K562 (cell line): ENCODE data around the gene CREB3L2. TPM values are rescaled to one million over a fixed set of nuclear protein-coding genes. Genes with fewer than 3 reads are reported as not detected.

Experiments used
- C11orf30 ChIP-seq: fragments of 450-650 bp; IDR thresholded peaks from 2 replicates; pipeline ENCODE4 v1.6.1; 2016; ENCODE audit warnings: low read depth, mild to moderate bottlenecking
- CREBBP ChIP-seq: IDR thresholded peaks from one replicate; pipeline ENCODE4 v1.6.1; 2012; ENCODE audit warnings: low read depth, mild to moderate bottlenecking, control low read depth, inconsistent platforms, low read length
- FOXM1 ChIP-seq, 2 experiments: fragments of 450-650 bp in 1 of 2; sonication (generic) in 1 of 2; formaldehyde crosslinking in 1 of 2; IDR thresholded peaks; 2 replicates each; pipeline versions ENCODE4 v1.6.1 to v1.9.0; 2017 to 2022; ENCODE audit warnings: low read depth in 2 of 2, mild to moderate bottlenecking in 2 of 2, missing genetic modification reagents in 1 of 2, moderate library complexity in 1 of 2
- HMGN3 ChIP-seq: IDR thresholded peaks from 2 replicates; pipeline ENCODE4 v1.6.1; 2011; ENCODE audit warnings: borderline replicate concordance, low read depth, mild to moderate bottlenecking, mixed read lengths, low read length; ENCODE audit not compliant: insufficient read length; ENCODE audit errors: extremely low read depth
- KDM4B ChIP-seq, 2 experiments: fragments of 450-650 bp in 1 of 2; sonication (generic) in 1 of 2; IDR thresholded peaks; 2 replicates each; pipeline ENCODE4 v1.6.1; 2016 to 2017; ENCODE audit warnings: borderline replicate concordance in 2 of 2, antibody characterized with exemption in 1 of 2, low read depth in 1 of 2, mild to moderate bottlenecking in 1 of 2
- MCM3 ChIP-seq: fragments of 450-650 bp; IDR thresholded peaks from 2 replicates; pipeline ENCODE4 v1.6.1; 2016
- PRMT5 ChIP-seq: sonication (generic); formaldehyde crosslinking; IDR thresholded peaks from 2 replicates; pipeline ENCODE4 v1.5.0; 2020; ENCODE audit warnings: missing genetic modification reagents
- RUNX1 ChIP-seq: sonication (generic); IDR thresholded peaks from 2 replicates; pipeline ENCODE4 v1.6.1; 2016; ENCODE audit warnings: antibody characterized with exemption, low read depth
- WHSC1 ChIP-seq: IDR thresholded peaks from one replicate; pipeline ENCODE4 v1.6.1; 2012; ENCODE audit warnings: low read length, control low read depth, inconsistent platforms
- ZEB2 ChIP-seq: fragments of 450-650 bp; IDR thresholded peaks from 2 replicates; pipeline ENCODE4 v1.6.1; 2016
- ZNF282 ChIP-seq: sonication (generic); formaldehyde crosslinking; IDR thresholded peaks from 2 replicates; pipeline ENCODE4 v1.8.1; 2023; ENCODE audit warnings: missing genetic modification reagents
- ZNF316 ChIP-seq: fragments of 450-650 bp; IDR thresholded peaks from 2 replicates; pipeline ENCODE4 v1.6.1; 2016
- ZNF639 ChIP-seq, 2 experiments: fragments of 200-800 bp in 1 of 2; sonication (Bioruptor generic) in 1 of 2; sonication (generic) in 1 of 2; formaldehyde crosslinking in 1 of 2; IDR thresholded peaks in 1 of 2; conservative IDR thresholded peaks in 1 of 2; 2 replicates each; pipeline versions ENCODE4 v1.5.0 to v1.6.1; 2016 to 2020; ENCODE audit warnings: missing compliant biosample characterization in 1 of 2, missing genetic modification characterization in 1 of 2, missing genetic modification reagents in 1 of 2
- ZNF717 ChIP-seq: fragments of 250-450 bp; sonication (Bioruptor Pico); IDR thresholded peaks from 2 replicates; pipeline ENCODE4 v1.5.0; 2021
- polyA plus RNA-seq, 8 experiments: library from polyadenylated mRNA; depleted of rRNA in 4 of 8; stranded (reverse) in 5 of 8; unstranded in 3 of 8; fragments of >200 nt; fragmentation: Nextera tagmentation in 2 of 8; fragmentation: Illumina TruSeq in 1 of 8; extraction: Ambion mirVana in 2 of 8; extraction: Trizol in 1 of 8; gene quantifications; 2 replicates each; pipeline versions ENCODE4 v1.2.1 to v1.2.3, GENCODE V29; 2011 to 2014; ENCODE audit warnings: inconsistent platforms in 1 of 8, missing spikeins in 1 of 8
- total RNA-seq, 7 experiments: library from RNA; depleted of rRNA in 6 of 7; stranded (reverse); fragments of >200 nt in 6 of 7; fragmentation: Illumina TruSeq in 2 of 7; extraction: Trizol in 2 of 7; gene quantifications; 2 replicates each; pipeline versions ENCODE4 v1.2.1 to v1.2.3, GENCODE V29; 2011 to 2021; ENCODE audit warnings: low replicate concordance in 1 of 7
- TF ChIP-seq, protein P1 (sequence below): sonication (generic); formaldehyde crosslinking; IDR thresholded peaks from 2 replicates; pipeline ENCODE4 v1.8.0; 2023; ENCODE audit warnings: missing genetic modification reagents, mild to moderate bottlenecking, borderline replicate concordance
- TF ChIP-seq, protein P2 (sequence below), 2 experiments: fragments of 150-350 bp in 1 of 2; IDR thresholded peaks; 2 replicates each; pipeline ENCODE4 v1.6.1; 2012 to 2016; ENCODE audit warnings: low read depth in 2 of 2, low read length in 2 of 2, mild to moderate bottlenecking in 1 of 2, moderate library complexity in 1 of 2

The CREB3L2 gene
- total and polyA plus RNA-seq, 9 of the 15 experiments (the other 6 are each of a cell fraction or from before 2014, with no cell fraction given) = 7.1 to 45.6 (median 15.8) TPM

DNA sequence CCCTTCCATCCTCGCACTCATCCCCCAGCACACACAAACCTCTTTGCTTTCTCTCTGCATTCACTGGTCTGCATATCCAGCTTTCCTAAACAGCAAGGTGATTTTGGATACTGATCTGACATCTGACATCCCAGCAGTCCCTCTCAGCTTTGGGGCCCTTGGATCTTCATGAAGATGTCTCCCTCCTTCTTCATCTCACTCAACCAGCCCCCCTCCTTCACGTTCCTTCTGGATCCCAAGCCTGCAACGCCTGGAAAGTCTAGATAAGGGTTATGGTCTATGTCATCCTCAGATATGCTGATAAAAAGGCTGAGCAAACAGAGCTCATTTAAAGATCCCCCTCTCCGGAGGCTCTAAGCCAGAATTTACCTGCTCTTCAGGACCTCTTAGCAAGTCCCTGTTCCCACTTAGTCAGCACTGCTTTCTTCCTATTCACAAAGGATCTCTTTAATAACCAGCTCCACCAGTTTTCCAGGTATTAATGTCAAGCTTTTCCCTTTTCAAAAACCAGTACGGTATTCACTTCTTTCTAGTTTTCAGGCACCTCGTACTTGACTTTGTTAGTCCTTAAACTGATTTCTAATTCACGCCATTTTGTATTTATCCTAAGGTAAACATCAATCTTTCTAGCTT, 38.9 kb downstream of the CREB3L2 start (continued):
- TF ChIP-seq, protein P1, sequence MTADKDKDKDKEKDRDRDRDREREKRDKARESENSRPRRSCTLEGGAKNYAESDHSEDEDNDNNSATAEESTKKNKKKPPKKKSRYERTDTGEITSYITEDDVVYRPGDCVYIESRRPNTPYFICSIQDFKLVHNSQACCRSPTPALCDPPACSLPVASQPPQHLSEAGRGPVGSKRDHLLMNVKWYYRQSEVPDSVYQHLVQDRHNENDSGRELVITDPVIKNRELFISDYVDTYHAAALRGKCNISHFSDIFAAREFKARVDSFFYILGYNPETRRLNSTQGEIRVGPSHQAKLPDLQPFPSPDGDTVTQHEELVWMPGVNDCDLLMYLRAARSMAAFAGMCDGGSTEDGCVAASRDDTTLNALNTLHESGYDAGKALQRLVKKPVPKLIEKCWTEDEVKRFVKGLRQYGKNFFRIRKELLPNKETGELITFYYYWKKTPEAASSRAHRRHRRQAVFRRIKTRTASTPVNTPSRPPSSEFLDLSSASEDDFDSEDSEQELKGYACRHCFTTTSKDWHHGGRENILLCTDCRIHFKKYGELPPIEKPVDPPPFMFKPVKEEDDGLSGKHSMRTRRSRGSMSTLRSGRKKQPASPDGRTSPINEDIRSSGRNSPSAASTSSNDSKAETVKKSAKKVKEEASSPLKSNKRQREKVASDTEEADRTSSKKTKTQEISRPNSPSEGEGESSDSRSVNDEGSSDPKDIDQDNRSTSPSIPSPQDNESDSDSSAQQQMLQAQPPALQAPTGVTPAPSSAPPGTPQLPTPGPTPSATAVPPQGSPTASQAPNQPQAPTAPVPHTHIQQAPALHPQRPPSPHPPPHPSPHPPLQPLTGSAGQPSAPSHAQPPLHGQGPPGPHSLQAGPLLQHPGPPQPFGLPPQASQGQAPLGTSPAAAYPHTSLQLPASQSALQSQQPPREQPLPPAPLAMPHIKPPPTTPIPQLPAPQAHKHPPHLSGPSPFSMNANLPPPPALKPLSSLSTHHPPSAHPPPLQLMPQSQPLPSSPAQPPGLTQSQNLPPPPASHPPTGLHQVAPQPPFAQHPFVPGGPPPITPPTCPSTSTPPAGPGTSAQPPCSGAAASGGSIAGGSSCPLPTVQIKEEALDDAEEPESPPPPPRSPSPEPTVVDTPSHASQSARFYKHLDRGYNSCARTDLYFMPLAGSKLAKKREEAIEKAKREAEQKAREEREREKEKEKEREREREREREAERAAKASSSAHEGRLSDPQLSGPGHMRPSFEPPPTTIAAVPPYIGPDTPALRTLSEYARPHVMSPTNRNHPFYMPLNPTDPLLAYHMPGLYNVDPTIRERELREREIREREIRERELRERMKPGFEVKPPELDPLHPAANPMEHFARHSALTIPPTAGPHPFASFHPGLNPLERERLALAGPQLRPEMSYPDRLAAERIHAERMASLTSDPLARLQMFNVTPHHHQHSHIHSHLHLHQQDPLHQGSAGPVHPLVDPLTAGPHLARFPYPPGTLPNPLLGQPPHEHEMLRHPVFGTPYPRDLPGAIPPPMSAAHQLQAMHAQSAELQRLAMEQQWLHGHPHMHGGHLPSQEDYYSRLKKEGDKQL (CRISPR knock-in tag) = no peak
- TF ChIP-seq ZNF717 (CRISPR knock-in tag) (no peak), ZNF639 (CRISPR knock-in tag; conservative IDR thresholded peaks at IDR 0.05 in 1 of 2, IDR thresholded peaks at IDR 0.05 in 1 of 2) (peak in 1 of 2 experiments; percentile 79; a peak in 2 of 4 replicates), WHSC1 (no peak), C11orf30 (peak; percentile 71), FOXM1 (IDR thresholded peaks at IDR 0.05; ENCODE audit: low read depth) (peak; percentile 96), FOXM1 (CRISPR knock-in tag; IDR thresholded peaks at IDR 0.05; ENCODE audit: low read depth) (no peak), ZEB2 (peak; percentile 97), HMGN3 (peak; percentile 79), PRMT5 (CRISPR knock-in tag) (no peak), KDM4B (IDR thresholded peaks at IDR 0.05; ENCODE audit: borderline replicate concordance in 2 of 2, low read depth in 1 of 2) (no peak), ZNF282 (CRISPR knock-in tag) (no peak), ZNF316 (peak; percentile 62), CREBBP (no peak), RUNX1 (peak; percentile 84; the same call in 1 of the 2 replicates), MCM3 (no peak)
- TF ChIP-seq, protein P2, sequence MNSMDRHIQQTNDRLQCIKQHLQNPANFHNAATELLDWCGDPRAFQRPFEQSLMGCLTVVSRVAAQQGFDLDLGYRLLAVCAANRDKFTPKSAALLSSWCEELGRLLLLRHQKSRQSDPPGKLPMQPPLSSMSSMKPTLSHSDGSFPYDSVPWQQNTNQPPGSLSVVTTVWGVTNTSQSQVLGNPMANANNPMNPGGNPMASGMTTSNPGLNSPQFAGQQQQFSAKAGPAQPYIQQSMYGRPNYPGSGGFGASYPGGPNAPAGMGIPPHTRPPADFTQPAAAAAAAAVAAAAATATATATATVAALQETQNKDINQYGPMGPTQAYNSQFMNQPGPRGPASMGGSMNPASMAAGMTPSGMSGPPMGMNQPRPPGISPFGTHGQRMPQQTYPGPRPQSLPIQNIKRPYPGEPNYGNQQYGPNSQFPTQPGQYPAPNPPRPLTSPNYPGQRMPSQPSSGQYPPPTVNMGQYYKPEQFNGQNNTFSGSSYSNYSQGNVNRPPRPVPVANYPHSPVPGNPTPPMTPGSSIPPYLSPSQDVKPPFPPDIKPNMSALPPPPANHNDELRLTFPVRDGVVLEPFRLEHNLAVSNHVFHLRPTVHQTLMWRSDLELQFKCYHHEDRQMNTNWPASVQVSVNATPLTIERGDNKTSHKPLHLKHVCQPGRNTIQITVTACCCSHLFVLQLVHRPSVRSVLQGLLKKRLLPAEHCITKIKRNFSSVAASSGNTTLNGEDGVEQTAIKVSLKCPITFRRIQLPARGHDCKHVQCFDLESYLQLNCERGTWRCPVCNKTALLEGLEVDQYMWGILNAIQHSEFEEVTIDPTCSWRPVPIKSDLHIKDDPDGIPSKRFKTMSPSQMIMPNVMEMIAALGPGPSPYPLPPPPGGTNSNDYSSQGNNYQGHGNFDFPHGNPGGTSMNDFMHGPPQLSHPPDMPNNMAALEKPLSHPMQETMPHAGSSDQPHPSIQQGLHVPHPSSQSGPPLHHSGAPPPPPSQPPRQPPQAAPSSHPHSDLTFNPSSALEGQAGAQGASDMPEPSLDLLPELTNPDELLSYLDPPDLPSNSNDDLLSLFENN (IDR thresholded peaks at IDR 0.05; ENCODE audit: low read depth in 2 of 2, low read length in 2 of 2) = peak in 1 of 2 experiments; percentile 97; a peak in 2 of 4 replicates
